GM18870 (cell line): ENCODE results near the gene SP6.

Experiments
- ATAC-seq: cut with Tn5 transposase; IDR thresholded peaks from one replicate; pipeline ENCODE4 v1.9.1; 2021; ENCODE audit warnings: moderate library complexity; ENCODE audit not compliant: unreplicated experiment

The SP6 gene

GRCh38 chr17:47850692-47851573, at the start of gene SP6:
TSS of gene SP6 (minus strand) at chr17:47851163. CDS start at chr17:47848429, 2,734 bp downstream.
- ATAC-seq: no peak

GRCh38 chr17:47899643-47900042, 48.7 kb upstream of the SP6 start:
- ATAC-seq: no peak

GRCh38 chr17:47898241-47898640, 47.3 kb upstream of the SP6 start:
- no peak for ATAC-seq

- no peak for ATAC-seq
Observed at GRCh38 chr17:47897561-47897960, 46.6 kb upstream of the SP6 start.

- ATAC-seq: no peak
Observed at GRCh38 chr17:47896672-47897490, 45.9 kb upstream of the SP6 start.

GRCh38 chr17:47895856-47896671, 45.1 kb upstream of the SP6 start, which contains the start of gene SP2:
TSS of gene SP2 (plus strand) at chr17:47896236. CDS start at chr17:47896287, 51 bp downstream.
- peak; percentile 91 for ATAC-seq

GRCh38 chr17:47895347-47895855, 44.4 kb upstream of the SP6 start:
- ATAC-seq: no peak

- ATAC-seq: no peak
Observed at GRCh38 chr17:47894498-47895346, 43.8 kb upstream of the SP6 start.

- ATAC-seq: no peak
Observed at GRCh38 chr17:47891545-47892088, 40.7 kb upstream of the SP6 start.

GRCh38 chr17:47889734-47890529, 39.0 kb upstream of the SP6 start:
- ATAC-seq: no peak

- no peak for ATAC-seq
Observed at GRCh38 chr17:47888293-47888692, 37.3 kb upstream of the SP6 start.

- ATAC-seq: no peak
Observed at GRCh38 chr17:47884905-47885730, 34.2 kb upstream of the SP6 start.

GRCh38 chr17:47884427-47884740, 33.4 kb upstream of the SP6 start:
- no peak for ATAC-seq

- ATAC-seq: no peak
Observed at GRCh38 chr17:47883589-47884426, 32.8 kb upstream of the SP6 start.

- no peak for ATAC-seq
Observed at GRCh38 chr17:47882695-47883588, 32.0 kb upstream of the SP6 start.

GRCh38 chr17:47882247-47882646, 31.3 kb upstream of the SP6 start:
- ATAC-seq: no peak
